ENCODE measurements around the gene POLR1H.

The POLR1H gene

DNA sequence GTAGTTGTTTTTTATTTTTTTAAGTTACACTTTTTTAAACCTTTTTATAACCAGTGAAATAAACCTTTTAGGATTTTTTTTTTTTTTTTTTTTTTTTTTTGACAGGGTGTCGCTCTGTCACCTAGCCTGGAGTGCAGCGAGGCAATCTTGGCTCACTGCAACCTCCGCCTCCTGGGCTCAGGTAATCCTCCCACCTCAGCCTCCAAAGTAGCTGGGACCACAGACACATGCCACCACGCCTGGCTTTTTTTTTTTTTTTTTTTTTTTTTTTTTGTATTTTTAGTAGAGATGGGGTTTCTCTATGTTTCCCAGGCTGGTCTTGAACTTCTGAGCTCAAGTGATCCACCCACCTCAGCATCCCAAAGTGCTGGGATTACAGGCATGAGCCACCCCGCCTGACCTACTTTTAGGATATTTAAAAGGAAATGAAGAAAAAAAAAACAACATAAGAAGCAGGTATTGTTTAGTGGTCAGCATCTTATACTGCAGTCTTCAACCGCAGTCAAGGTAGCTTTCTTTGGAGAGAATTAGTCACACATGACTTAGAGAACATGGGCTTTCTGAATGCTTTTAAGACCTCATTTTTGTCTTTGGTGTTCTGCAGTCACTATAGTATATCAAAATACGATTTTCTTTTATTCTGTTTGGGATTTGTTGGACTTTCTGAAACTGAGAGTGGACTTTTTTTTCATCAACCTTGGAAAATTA is 1.6 kb downstream of the POLR1H start:
- no peak for DNase-seq (ENCODE audit: low spot score)

DNA sequence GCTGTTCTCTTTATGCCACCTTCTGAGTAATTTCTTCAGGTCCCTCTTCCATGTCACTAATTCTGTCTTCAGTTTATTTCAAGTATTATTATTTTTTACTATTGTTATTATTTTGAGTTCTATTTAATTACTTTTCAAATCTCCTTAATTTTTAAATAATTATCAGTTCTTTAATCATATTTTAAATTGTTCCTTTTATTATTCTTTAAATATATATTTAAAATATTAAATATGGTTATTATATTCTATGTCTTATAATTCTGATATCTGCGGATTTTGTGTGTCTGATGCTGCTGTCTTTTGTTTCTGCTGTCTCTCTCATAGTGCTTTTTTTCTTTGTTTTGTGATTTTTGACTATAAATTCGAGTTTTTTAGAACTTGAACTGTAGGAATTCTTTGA is 2.2 kb downstream of the POLR1H start:
- no peak for DNase-seq (ENCODE audit: low spot score)

DNA sequence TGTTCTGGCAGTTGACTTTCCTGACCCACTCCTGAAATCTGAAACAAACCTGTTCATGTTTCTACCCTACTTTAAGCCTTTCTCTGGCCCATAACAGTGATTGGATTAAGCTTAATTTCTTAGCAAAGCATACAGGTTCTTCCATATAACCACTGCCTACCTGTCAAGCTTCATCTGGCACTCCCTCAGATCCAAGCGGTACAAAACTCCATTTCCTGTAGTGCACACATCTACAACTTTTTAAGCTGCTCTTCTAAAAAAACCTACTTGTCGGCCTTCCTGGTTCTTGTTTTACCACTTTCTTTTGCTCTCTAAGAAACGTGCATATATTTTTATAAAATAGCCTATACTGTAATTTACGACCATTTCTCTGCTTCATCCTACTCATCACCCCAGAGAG is 5.0 kb downstream of the POLR1H start:
- DNase-seq (ENCODE audit: low spot score), result no peak

DNA sequence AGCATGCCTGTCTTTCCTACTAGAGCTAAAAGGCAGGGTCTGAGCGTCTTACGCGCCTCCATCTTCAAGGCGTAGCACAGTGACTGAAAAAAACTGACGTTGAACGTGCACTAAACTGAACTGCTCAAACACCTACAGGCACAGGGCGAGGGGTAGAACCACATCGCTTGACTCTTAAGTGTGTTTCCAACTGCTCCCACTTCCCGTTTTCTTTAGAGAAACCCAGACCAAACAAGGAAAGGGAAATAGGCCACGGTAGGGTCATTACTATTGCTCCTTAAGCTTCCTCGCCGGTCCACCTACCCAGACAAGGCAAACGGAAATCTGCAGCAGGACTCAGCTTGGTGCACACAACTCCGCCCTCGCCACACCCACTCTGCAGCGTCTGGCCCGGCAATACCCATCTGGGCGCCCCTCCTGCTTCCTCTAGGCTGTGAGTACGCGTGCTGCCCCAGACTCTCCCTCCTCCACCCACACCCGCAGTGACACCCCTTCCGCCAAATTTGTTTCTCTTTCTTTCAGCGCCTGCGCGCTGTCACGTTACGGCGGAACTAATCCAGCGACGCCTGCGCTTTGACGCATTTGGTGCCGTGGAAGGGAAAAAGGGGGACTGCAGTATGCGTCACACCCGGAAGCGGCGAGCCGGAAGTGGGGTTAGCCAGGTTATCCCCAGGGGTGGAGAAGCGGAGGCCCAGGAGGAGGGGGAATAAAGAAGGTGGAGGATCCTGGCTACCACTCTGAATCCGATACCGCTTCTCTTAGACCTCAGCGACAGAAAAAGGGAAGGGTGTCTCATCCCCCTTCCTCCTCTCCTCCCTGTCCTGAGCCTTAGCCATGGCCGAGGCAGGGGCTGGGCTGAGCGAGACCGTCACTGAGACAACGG is 5.8 kb downstream of the POLR1H start, which contains the start of gene PPP1R11:
Gene PPP1R11, plus strand, starts transcription at position 622 of the 883 bp plus-strand sequence. Its CDS starts 213 bp downstream, at position 835.
- peak; percentile 98 for DNase-seq (ENCODE audit: low spot score)

DNA sequence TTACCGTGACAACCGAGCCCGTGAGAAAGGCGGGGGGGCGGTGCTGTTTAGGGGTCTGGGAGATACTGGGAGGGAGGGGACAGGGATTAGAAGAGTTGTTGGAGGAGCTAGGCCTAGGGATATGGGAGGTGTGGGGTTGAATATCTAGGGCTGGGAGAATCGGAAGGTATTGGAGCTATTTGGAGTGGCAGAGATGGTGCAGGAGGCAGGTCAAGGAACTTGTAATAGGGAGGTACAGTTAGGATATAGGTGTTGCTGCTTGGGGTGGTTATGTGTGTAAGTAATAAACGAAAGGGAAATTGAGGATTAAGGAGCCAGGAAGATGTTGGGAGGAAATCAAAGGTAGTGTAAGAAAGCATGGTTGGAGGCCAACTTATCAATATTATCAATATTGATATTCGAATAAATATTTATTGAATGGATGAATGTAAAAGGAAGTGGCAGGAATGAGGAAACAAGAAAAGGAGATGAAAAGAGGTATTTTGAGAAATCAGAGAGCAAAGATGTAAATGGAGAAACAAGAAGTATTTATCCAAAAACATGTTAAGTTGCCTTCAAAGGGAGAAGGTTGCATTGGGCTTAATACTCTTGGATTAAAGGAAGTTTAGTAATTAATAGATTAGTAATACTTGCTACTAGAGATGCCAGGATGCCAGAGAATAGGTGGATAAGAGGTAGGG is 6.5 kb downstream of the POLR1H start:
- no peak for DNase-seq (ENCODE audit: low spot score)

DNA sequence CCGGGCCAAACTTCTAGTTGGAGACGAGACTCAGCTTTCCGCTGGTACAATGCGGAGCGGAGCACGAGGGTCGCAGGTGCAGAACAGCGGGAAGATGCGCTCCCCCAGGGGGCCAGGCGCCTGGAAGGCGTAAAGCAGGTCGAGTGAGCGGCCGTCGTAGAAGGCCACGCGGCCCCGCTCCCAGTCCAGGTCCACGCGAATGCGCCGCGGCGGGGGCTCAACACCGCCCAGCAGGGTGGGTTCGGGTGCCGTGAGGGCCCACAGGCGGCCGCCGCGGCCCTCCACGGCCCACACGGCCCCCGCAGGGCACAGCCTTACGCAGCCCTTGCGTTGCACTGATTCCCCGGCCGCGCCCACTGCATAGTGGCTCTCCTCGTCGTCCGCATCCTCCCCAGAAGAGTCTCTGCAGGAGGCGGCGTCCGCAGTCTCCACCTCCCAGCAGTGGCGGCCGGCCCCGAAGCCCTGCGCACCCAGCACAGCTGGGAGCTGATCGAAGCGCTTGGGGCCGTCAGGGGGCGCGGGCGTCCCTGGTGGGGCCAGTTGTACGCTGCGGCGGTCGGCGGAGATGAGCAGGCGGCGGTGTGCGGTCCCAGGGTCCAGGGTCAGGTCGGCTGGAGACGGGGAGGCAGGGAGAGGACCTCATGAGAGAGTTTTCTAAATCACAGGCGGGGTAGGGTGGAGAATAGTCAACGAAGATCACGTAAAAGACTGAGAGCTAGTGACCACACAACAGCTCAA is 10.2 kb downstream of the POLR1H start:
- DNase-seq (ENCODE audit: low spot score), result no peak

DNA sequence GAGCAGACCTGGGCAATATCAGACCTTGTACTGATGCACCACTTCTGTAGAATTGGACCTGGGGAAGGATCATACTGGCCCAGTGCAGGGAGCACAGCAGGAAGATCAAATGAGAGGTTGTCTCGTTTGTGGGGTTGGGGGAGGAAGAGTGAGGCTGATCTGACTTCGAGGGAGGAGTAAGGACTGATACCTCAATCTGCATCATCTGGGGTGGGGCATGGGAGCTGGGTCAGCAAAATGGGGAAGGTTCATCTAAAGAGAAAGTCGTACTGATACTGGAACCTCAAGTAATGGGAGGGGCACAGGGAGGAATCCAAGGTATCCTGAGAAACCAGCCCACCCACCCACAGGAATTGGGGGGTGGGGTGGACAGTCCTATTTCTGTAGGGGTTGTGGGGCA is 10.8 kb downstream of the POLR1H start:
- DNase-seq (ENCODE audit: low spot score), result no peak

DNA sequence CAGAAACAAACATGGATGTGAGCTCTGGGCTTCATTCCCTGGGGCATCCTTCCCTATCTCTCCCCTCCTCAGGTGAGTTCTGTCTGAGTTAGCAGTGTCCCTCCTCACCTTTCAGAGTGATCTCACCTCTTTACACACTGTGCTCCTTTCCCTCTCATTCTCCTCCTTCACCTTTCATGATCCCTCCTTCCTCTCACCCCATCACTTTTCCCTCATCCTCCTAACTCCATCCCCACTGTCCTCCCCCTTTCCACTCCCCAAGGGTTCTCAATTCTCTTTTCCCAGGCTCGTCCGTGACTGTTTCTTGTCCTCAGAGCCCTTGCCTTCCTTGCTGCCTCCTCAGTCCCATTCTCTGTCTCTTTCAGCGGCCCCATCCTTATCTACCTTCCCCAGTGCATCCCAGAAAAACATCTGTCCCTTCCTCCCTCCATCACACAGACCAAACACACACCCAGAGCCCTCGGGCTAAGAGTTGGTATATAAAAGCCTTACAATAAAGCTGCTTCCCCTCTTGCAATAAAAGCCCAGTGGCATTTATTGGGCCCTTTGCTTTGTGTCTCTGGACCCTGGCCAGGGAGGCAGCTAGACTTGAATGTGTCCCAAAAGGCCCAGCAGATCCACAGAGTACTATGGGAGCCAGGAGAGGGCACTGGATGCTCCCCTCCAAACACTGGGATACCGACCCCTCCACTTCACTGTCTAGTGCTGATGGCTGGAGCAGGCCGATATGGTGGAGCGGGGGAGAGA is 12.6 kb downstream of the POLR1H start:
- no peak for DNase-seq (ENCODE audit: low spot score)

DNA sequence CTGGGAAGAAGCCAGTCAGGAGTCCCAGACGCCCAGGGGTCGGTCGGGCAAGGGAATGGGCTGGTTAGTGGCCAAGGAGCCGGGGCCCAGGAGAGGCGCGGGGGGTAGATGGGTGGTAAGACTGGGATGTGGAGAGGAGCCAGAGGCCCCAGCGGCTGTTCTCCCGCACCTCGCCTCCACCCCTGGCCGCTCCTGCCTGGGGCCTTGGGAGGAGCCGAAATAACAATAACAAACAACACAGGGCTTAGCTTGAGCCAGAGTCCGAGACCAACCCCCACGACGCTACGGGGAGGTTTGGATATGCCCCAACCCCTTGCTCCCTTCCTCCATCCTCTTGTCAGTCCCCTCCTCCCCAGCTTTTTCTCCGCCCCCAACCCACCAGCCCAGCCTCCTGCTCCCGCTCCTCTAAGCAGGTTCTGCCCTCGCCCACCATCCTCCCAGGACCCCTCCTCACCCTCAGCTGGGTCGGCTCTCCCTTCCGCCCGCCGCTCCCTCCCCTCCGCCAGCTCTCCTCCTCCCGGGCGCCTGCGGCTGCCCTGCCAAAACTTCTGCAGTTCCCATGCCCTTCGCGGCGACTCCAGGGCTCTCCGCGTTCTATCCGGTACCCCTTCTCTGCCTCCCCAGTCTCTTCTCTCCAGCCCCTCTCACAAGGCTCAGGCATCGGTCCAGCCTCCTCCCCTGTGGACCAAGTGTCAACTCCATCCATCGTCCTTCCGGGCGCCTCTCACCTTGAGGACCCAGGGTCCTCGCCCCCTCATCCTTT is 13.4 kb downstream of the POLR1H start:
- no peak for DNase-seq (ENCODE audit: low spot score)

DNA sequence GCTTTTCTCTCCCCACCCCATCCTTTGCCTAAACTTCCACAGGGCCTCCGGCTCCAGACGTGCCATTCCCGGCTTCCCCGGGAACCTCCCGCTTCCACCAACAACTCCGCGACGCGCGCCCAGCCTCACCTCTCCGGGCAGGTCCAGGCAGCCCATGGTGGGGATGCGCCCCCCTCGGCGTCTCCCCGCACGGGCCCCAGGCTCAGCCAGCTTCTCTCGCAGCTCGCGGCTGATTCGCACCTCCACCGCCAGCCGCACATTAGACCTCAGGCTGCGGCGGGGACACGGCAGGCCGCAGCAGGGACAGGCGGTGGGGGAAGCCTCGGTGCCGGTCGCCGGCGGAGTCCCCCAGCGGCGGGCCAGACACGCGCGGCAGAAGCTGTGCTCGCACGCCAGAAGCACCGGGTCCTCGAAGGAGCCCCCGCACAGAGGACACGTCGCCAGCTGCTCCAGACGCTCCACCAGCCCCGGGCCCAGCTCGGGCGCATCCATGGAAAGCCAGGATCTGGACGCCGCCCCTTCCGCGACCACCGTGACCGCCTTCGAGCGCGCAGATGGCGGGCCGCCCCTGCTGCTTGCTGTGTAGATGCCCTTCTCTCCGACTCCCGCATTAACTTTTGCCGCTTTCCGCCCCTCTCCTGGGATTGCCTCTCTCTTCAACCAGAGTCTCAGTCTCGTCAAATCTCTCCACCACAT is 14.2 kb downstream of the POLR1H start, which contains the start of gene RNF39:
Gene RNF39, minus strand, starts transcription at position 676 of the 696 bp plus-strand sequence. Its CDS starts 184 bp downstream, at position 492.
- no peak for DNase-seq (ENCODE audit: low spot score)

DNA sequence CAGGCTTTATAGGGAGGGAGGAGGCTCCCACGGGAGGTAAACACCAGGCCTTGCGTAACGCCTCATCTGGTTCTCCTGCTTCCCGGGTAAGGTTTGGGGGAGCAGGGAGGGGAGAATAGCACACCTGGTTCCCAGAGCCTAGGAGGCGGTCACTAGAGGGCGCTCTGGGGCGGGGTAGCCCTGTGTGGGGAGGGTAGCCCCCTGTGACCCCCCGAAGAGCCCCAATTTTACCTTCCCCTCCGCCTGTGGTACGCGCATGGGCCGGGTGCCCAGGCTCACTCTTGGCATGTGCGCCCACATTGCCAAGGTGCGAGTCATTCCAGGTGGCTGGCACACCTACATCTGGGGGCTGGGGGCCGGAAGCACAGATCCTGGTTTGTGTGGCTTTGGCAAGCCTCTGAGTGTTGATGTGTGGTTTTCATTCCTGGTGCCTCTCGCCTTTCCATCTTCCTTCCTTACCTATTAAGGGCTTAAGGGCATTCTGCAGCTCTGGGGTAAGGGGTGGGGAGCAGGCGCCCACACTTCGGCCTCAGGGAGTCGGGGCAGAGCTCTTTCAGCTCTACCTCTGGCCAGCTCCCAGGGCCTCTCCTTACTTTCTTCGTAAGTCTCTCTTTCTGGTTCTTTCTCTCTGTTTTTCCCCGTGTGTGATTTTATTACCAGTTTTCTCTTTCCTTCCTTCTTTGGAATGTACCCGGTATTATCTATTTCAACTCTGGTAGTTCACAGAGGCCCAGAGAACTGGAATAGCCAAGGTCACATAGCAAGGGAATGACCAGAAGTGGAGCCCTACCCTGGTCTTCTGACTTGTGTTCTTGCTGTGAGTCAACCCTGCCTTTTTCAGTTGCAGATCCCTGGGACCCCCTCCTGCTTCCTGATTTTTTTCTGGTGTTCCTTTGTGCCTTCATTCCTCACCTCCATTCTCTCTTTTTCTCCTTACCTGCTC is 15.0 kb downstream of the POLR1H start:
- peak; percentile 81 for DNase-seq (ENCODE audit: low spot score)

DNA sequence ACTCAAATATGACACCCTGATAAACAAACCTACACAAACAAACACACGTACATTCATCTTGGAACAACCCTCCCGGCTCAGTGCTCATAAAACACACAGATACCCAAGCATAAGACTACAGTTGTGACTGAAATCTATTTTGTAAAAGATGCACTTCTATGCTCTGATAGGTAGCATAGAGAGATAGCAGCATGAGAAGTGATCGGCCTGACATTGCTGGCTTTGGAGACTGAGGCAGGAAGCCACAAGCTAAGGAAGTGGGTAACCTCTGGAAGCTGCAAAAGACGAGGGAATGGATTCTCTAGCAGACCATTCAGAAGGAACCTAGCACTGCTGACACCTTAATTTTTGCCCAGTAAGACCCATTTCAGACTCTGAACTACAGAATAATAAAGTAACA is 16.2 kb downstream of the POLR1H start:
- DNase-seq (ENCODE audit: low spot score), result no peak

DNA sequence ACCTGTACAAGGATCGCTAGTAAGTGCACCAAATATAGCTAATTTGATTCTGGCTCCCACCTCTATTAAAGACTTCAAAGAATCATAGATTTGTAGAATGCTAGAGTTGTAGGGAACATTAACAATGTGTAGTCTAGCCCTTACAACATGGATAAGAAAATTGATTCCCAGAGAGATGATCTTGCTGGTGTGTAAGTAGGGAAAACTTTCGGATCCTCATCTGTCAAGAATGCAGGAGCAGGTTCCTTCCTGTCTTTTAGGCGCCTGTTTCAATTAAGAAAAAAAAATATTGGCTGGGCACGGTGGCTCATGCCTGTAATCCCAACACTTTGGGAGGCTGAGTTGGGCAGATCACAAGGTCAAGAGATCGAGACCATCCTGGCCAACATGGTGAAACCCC is 26.8 kb downstream of the POLR1H start:
- DNase-seq (ENCODE audit: low spot score), result no peak

DNA sequence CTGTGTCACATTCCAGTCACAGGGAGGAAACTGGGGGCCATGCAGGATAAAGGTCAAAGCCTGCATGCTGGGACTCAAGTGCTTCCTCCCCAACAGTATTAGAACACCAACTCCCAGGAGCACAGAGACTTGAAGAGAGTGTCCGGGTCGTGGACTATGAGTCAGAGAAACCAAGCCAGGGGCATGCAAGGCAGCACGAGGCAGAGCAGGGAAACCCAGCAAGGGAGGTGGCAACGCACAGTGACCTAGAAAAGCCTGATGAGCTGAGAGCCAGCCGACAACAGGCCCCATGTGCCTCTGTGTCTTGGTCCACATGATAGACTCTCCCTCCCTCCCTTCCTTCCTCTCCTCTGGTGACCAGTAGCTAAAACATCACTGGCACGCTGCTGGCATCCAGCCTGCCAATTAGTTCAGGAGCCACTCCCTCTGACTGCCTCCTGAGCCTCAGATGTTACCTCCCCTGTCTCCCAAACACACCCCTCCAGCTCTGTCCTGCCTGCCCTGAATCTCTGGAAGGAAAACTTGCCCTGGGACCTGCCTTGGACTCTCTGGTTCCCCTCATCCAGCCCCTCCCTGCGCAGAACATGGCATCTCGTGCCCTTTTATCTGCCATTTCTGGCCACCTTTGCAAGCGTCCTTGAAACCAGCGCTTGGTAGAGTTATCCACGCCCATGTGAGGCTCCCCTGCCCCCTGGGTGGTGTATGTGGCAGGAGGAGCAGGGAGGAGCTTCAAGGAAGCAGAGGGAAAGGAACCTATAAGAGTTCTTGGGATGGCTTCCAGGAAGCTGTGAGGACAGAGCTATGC is 30.7 kb downstream of the POLR1H start:
- DNase-seq (ENCODE audit: low spot score), result peak; percentile 75

DNA sequence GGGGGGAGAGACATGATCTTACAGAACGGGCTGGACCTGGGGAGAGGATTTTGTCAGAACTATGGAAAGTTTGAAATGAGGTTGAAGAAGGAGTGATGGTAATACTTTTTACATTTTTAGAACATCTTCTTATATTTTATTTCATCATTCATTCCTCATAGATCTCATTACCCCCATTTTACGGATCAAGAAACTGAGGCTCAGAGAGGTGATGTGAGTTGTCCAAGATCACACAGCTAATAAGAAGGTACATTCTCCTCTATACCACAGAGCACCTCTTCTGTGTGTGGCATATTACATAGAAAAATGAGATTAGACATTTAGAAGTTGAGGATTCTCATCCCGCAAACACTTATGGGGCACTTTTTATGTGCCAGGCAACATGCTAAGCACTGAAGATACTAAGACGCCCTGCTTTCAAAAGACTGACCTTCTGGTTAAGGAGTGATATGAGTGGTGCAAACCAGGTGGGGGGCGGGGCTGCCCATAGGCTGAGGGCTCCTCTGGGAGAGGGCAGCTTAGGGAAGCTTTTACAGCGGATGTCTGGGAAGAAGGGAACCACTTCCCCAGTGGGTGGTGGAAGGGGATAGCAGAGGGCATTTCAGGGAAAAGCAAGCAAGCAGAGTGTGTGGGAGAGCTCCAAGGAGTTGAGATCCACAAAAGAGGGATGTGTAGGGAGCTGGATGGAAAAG is 31.9 kb downstream of the POLR1H start:
- no peak for DNase-seq (ENCODE audit: low spot score)

DNA sequence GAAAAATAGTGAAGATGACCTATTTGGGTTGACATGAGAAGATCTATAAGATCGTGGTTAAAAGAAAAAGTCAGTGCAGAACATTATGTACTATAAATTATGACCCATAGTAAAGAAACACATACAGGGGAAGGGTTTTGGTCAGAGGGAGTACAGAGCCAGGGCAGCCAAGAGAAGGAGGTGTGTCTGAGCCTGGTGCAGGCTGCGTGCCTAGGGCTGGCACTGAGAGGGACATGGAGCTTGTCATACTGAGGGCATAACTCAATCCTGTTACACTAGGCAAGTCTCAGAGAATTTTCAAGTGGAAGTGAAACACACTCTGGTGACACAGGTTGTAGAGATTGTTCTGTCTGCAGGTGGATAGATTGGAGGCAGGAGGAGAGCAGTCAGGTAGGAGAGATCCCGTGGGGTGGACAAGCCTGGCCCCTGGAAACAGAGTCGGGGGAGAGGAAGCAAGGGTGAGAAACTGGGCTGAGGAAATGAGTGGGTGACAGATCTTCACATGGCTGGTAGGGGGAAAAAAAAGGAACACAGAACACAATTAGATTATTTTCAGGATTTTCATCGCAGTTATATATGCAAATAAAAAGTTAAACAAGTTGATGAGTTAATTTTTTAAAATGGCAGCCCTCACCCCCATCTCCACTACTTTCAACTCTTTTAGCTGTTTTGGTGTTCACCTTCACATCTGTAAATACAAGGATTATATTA is 33.0 kb downstream of the POLR1H start:
- DNase-seq (ENCODE audit: low spot score), result no peak
